Sigmoid colon (tissue), 4 donors: Measurements from ENCODE around the gene IRF2BP2.

Experiments used
- EP300 ChIP-seq, 4 donors: sonication (generic); formaldehyde crosslinking; IDR thresholded peaks; one replicate each; pipeline ENCODE4 v1.6.1; 2017; ENCODE audit warnings: antibody characterized with exemption in 4 of 4
- POLR2AphosphoS5 ChIP-seq, 4 donors: sonication (generic); formaldehyde crosslinking; IDR thresholded peaks; one replicate each; pipeline ENCODE4 v1.6.1; 2017; ENCODE audit warnings: antibody characterized with exemption in 4 of 4
- TF ChIP-seq, protein P1 (sequence below), 4 experiments: fragments of 450-650 bp in 3 of 4; fragments of 200-600 bp in 1 of 4; IDR thresholded peaks; one replicate each; pipeline ENCODE4 v1.5.1; 2016 to 2019; ENCODE audit warnings: antibody characterized with exemption in 4 of 4, mild to moderate bottlenecking in 3 of 4, moderate library complexity in 2 of 4

DNA sequence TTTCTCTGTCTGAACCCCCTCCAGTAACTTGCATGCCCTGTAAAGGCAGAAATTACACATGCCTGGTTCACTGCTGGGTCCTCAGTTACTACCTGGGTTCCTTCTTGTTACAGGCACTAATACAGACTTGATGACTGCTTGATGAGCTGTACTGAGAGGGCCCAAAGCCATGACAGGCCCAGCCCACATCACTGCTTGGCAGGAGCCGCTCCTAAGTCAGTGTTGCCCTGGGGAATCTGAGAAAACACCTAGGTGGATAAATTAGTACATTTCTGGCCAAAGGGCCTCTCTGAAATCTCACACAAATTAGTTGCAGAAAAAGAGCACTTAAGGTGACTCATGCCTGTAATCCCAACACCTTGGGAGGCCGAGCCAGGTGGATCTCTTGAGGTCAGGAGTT is 37.8 kb upstream of the IRF2BP2 start:
- TF ChIP-seq, protein P1, sequence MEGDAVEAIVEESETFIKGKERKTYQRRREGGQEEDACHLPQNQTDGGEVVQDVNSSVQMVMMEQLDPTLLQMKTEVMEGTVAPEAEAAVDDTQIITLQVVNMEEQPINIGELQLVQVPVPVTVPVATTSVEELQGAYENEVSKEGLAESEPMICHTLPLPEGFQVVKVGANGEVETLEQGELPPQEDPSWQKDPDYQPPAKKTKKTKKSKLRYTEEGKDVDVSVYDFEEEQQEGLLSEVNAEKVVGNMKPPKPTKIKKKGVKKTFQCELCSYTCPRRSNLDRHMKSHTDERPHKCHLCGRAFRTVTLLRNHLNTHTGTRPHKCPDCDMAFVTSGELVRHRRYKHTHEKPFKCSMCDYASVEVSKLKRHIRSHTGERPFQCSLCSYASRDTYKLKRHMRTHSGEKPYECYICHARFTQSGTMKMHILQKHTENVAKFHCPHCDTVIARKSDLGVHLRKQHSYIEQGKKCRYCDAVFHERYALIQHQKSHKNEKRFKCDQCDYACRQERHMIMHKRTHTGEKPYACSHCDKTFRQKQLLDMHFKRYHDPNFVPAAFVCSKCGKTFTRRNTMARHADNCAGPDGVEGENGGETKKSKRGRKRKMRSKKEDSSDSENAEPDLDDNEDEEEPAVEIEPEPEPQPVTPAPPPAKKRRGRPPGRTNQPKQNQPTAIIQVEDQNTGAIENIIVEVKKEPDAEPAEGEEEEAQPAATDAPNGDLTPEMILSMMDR (IDR thresholded peaks at IDR 0.05), result no peak
- TF ChIP-seq EP300 (IDR thresholded peaks at IDR 0.05) (no peak), POLR2AphosphoS5 (IDR thresholded peaks at IDR 0.05) (no peak)
